Measurements from ENCODE around the gene RBP5. TPM values are rescaled to one million over a fixed set of nuclear protein-coding genes. Genes with fewer than 3 reads are reported as not detected.

The RBP5 gene
- total RNA-seq, 1 donor from 2014 or later: not detected

DNA sequence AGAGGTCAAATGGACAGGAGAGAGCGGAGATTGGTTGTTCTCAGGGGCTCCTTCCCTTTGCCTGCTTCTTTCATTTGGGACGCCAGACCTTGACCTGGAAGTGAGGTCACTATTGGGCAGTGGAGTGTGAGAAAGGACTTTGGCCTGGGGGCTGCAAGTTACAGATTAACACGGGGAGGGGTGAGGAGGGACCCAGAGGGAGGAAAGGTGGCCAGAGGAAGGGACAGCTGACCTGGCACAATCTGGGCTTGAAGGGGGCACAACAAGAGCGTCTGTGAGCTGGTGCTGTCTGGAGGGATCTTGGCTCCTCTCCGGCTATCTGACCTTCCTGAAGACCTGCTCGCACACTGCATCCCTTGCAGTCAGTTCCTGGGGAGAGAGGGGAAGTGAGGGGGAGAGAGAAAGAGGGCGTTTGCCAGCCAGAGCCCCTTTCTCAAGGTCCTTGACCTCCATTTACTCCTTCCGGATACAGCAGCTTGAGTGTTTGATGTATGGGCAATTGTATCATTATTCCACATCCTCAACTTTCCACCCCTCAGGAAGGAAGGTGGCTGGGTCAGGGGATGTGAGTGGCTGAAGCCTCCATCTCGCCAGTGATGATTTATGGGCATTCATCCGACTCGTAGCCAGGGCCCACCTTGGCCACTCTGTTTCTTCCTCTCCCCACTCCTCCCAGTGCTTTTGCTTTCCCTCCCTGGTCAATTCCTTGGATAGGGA lies 4.7 kb downstream of the RBP5 start:
- H3K27me3 Mint-ChIP-seq (ENCODE audit: low read depth): no peaks in the 10 kb centered on the region
- H3K4me3 Mint-ChIP-seq (ENCODE audit: unreplicated experiment): no peak overlapping the region
- H3K4me1 Mint-ChIP-seq (ENCODE audit: low read depth): peaks cover 2% of the 10 kb centered on the region
- H3K36me3 Mint-ChIP-seq (ENCODE audit: low read depth): peaks cover 2% of the 10 kb centered on the region
- H3K9me3 Mint-ChIP-seq (ENCODE audit: low read depth): no peaks in the 10 kb centered on the region
- TF ChIP-seq, protein P1, sequence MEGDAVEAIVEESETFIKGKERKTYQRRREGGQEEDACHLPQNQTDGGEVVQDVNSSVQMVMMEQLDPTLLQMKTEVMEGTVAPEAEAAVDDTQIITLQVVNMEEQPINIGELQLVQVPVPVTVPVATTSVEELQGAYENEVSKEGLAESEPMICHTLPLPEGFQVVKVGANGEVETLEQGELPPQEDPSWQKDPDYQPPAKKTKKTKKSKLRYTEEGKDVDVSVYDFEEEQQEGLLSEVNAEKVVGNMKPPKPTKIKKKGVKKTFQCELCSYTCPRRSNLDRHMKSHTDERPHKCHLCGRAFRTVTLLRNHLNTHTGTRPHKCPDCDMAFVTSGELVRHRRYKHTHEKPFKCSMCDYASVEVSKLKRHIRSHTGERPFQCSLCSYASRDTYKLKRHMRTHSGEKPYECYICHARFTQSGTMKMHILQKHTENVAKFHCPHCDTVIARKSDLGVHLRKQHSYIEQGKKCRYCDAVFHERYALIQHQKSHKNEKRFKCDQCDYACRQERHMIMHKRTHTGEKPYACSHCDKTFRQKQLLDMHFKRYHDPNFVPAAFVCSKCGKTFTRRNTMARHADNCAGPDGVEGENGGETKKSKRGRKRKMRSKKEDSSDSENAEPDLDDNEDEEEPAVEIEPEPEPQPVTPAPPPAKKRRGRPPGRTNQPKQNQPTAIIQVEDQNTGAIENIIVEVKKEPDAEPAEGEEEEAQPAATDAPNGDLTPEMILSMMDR (IDR thresholded peaks at IDR 0.05): no peak
- no peak overlapping the region for H3K27ac Mint-ChIP-seq (ENCODE audit: unreplicated experiment)
- DNase-seq (ENCODE audit: low spot score): peak; percentile 20

DNA sequence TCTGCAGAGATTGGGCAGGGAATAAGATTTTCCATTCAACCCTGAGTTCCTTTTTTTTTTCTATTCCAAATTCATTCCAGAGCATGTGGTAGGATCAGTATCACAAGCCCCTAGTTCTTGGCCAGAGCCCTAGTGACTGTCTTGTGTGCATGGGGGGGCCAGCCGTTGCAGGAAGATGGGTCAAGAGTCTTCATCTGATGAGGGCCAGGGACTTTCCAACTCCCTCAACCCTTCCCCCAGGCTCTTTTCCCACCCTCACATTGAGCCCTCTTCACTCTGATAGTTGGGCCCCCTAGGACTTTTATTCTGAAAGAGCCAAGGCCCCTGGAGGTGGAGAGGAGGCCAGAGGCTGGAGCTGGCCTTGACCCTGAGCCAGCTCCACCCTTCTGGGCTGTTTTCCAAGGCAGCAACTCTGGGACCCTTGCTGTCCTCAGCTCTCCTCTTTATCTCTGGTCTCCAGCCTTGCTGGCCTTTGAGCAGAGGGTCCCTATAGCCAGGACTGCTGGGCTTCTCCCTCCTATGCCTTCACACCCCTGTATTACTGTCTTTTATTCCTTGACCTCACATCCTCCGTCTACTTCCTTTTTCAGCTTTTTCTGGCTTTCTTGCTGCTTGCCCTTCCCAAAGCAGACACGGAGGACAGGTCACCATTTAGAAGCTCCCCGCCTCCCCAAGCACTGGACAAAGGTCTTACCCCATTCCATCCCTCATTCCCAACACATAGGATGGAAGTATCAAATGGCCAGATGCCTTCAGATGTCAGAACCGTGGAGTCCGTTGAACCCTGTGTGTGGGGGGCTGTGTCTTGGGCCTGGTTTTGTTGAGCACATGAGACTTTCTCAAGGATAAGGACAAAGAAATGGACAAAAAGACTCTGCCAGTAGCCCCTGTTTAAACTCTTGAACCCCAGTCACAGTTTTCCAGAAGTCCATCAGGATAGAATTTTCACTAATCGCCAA lies 5.6 kb downstream of the RBP5 start:
- Mint-ChIP-seq H3K27ac (ENCODE audit: unreplicated experiment) (no peak overlapping the region), H3K36me3 (ENCODE audit: low read depth) (peaks cover 2% of the 10 kb centered on the region)

DNA sequence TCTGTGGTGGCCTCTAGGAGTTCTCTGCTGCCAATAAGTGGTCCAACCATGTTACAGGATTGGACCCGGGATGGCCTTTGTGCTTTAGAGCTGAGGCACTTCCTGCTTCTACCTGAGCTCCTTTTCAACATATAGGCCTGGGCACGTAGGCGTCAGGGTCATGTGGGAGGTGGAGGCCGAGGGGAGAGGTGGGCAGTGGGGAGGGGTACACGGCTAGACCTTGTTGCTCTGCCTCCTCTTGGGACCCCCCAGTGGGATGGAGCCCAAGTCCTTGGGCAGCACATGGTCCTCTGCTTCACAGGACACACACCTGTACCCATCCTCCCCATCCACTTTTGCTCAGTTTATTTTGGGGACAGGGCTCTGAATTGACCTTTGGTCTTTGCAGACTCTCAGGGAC lies 7.4 kb downstream of the RBP5 start:
- Mint-ChIP-seq H3K27ac (ENCODE audit: unreplicated experiment) (no peak overlapping the region), H3K4me3 (ENCODE audit: unreplicated experiment) (no peak overlapping the region), H3K27me3 (ENCODE audit: low read depth) (peaks cover 6% of the 10 kb centered on the region), H3K36me3 (ENCODE audit: low read depth) (peaks cover 2% of the 10 kb centered on the region), H3K4me1 (ENCODE audit: low read depth) (no peaks in the 10 kb centered on the region), H3K9me3 (ENCODE audit: low read depth) (no peaks in the 10 kb centered on the region)
- peak; percentile 59 for DNase-seq (ENCODE audit: low spot score)
- TF ChIP-seq, protein P1 (IDR thresholded peaks at IDR 0.05): no peak

More for the DNA sequence above, 5.6 kb downstream of the RBP5 start:
- no peaks in the 10 kb centered on the region for H3K4me1 Mint-ChIP-seq (ENCODE audit: low read depth)
- no peaks in the 10 kb centered on the region for H3K9me3 Mint-ChIP-seq (ENCODE audit: low read depth)
- no peak overlapping the region for H3K4me3 Mint-ChIP-seq (ENCODE audit: unreplicated experiment)
- H3K27me3 Mint-ChIP-seq (ENCODE audit: low read depth): peaks cover 2% of the 10 kb centered on the region
- TF ChIP-seq, protein P1 (IDR thresholded peaks at IDR 0.05): no peak
- peak; percentile 30 for DNase-seq (ENCODE audit: low spot score)

DNA sequence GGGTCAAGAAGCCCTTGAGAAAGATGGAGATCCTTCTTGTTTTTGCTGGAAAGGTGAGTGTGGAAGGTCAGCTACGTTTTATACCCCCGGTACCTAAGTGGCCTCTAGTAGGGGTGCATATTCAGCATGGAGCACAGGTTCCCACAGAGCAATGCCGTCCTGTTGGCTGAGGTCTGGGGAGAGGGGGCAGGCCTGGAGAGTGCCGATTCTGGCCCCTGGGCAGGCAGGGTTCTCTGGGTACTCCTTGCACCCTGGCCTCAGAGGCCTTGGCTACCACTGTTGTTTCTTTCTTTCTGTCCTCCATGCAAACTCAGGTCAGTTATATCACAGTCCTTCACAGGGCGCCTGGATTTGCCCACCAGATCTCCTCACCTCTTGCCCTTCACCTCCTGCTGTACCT lies 8.5 kb downstream of the RBP5 start:
- H3K27ac Mint-ChIP-seq (ENCODE audit: unreplicated experiment): no peak overlapping the region
- peaks cover 6% of the 10 kb centered on the region for H3K27me3 Mint-ChIP-seq (ENCODE audit: low read depth)
- no peak overlapping the region for H3K4me3 Mint-ChIP-seq (ENCODE audit: unreplicated experiment)
- H3K36me3 Mint-ChIP-seq (ENCODE audit: low read depth): peaks cover 3% of the 10 kb centered on the region
- H3K9me3 Mint-ChIP-seq (ENCODE audit: low read depth): no peaks in the 10 kb centered on the region
- no peak for DNase-seq (ENCODE audit: low spot score)
- H3K4me1 Mint-ChIP-seq (ENCODE audit: low read depth): no peaks in the 10 kb centered on the region
- TF ChIP-seq, protein P1 (IDR thresholded peaks at IDR 0.05): no peak

DNA sequence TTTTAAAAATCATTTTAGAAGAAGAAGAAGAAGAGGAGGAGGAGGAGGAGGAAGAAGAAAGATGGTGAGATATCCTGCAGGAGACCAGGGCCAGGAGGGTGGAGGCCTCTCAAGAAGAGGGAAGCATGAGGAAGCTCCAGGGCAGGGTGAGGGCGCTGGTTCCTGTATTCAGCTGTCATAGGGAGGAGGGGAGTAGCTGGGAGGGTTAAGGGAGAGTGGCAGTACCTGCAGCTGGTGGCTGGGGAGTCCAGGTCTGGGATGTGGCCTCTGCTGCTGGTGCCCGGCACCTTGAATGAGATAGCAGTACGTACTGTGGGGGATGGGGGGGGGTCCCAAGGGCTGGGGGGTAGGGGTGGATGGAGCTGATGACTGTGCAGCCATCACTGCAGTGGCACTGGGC lies 9.8 kb downstream of the RBP5 start:
- TF ChIP-seq, protein P1 (IDR thresholded peaks at IDR 0.05): no peak
- H3K4me3 Mint-ChIP-seq (ENCODE audit: unreplicated experiment): no peak overlapping the region
- H3K9me3 Mint-ChIP-seq (ENCODE audit: low read depth): no peaks in the 10 kb centered on the region
- DNase-seq (ENCODE audit: low spot score): peak; percentile 66
- peaks cover 6% of the 10 kb centered on the region for H3K27me3 Mint-ChIP-seq (ENCODE audit: low read depth)
- peaks cover 3% of the 10 kb centered on the region for H3K36me3 Mint-ChIP-seq (ENCODE audit: low read depth)
- H3K27ac Mint-ChIP-seq (ENCODE audit: unreplicated experiment): no peak overlapping the region
- H3K4me1 Mint-ChIP-seq (ENCODE audit: low read depth): no peaks in the 10 kb centered on the region
